Measurements from ENCODE around the gene CALCR.

DNA sequence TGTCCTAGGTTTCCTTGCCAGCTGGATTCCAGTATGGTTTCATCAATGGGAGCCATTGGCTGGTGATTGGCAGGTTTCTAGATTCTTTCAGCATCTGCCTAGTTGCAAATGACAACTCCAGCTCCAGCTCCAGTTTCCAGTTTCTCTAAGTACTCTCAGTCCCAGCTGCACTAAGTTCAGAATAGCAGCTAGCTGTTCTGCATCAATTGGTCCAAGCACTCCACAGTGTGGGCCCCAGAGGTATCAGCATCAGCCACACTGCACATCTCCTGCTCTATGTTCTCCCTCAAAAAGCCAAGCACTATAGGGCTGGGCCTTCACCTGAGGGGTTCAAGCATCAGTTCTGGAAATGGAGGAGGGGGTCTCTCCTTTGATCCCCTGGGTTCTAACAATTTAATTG is 198.9 kb downstream of the CALCR start:
- TF ChIP-seq, protein P1, sequence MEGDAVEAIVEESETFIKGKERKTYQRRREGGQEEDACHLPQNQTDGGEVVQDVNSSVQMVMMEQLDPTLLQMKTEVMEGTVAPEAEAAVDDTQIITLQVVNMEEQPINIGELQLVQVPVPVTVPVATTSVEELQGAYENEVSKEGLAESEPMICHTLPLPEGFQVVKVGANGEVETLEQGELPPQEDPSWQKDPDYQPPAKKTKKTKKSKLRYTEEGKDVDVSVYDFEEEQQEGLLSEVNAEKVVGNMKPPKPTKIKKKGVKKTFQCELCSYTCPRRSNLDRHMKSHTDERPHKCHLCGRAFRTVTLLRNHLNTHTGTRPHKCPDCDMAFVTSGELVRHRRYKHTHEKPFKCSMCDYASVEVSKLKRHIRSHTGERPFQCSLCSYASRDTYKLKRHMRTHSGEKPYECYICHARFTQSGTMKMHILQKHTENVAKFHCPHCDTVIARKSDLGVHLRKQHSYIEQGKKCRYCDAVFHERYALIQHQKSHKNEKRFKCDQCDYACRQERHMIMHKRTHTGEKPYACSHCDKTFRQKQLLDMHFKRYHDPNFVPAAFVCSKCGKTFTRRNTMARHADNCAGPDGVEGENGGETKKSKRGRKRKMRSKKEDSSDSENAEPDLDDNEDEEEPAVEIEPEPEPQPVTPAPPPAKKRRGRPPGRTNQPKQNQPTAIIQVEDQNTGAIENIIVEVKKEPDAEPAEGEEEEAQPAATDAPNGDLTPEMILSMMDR (IDR thresholded peaks at IDR 0.05) = no peak
- no peak for TF ChIP-seq POLR2A (IDR thresholded peaks at IDR 0.05)
